Stimulated activated CD8-positive, alpha-beta memory T cell treated with anti-CD3 and anti-CD28 coated beads, Interleukin-7, amount 100 ng/mL, for 1 hour (primary cell): Measurements from ENCODE around the gene LSM7.

Source experiments
- DNase-seq, 2 donors: peaks; one replicate each; pipeline ENCODE4 v3.0.0-alpha.2; 2020; ENCODE audit warnings: low read depth in 2 of 2

Gene LSM7

DNA sequence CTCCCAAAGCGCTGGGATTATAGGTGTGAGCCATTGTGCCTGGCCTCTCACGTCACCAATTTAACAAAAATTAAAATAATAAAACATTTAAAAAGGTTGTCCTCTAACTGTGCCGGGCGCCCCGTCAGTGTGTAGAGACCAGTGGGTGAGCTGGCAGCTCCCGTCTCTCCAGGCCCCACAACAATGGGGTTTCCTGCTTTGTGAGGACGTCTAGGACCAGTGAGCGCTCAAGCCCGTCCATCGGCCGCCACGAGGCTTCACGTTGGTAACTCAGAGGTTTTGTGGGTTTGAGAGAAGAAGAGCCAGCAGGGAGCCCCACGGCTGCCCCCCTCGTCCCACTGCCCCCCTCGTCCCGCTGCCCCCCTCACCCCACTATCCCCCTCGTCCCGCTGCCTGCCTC, 4.7 kb downstream of the LSM7 start:
- DNase-seq: no peak

DNA sequence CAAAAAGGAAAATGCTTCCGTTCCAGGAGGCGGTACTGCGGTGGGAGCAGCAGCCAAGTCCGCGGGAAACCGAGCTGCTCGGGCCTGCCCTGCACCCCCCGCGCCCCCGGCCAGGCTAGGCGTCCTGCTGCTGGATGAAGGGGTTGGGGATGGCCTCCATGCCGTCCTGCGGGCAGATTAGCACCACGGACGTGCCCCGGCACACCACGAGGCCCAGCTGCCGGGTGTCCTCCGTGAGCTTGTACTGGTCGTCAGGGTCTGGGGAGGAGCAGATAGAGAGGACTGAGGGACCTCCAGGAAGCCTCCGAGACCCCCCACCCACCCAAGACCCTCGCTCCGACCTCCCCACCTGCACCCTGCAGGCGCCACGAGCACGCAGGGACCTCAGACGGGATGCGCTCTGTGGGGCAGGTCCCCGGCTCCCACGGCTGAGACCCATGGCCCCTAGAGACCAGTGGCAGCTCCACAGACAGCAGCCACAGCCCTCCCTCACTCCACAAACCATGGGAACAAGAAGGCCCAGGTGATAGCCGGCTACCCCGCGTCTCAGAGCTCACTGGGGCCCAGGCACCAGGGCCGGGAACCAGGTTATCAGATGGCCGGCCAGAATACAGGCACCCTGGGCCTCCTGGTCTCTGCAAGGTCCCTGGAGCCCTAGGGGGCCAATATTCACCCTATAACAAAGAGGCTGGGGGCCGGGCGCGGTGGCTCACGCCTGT, 6.7 kb downstream of the LSM7 start:
- DNase-seq: no peak

- no peak for DNase-seq
Measured at GRCh38 chr19:2320939-2321338, 7.4 kb downstream of the LSM7 start.

- DNase-seq: no peak
Measured at GRCh38 chr19:2320049-2320448, 8.3 kb downstream of the LSM7 start.

DNA sequence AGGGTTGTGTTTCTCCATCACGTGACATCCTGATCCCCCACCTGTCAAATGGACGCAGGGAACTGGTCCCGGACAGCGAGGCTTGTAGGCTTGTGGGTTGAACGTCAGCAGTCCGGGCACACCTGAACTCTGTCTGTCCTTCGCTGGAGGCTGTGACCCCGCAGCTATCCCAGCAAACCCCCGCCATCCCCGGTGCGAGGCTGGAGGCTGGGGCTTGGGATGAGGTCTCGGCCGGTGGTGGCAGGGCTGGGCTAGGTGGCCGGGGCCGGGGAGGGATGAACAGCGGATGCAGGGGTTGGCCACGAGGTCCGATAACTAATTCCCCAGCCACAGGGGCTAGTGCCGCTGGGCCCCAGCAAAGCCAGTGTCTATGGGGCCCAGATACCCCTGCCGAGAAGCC, 8.8 kb downstream of the LSM7 start:
- no peak for DNase-seq

DNA sequence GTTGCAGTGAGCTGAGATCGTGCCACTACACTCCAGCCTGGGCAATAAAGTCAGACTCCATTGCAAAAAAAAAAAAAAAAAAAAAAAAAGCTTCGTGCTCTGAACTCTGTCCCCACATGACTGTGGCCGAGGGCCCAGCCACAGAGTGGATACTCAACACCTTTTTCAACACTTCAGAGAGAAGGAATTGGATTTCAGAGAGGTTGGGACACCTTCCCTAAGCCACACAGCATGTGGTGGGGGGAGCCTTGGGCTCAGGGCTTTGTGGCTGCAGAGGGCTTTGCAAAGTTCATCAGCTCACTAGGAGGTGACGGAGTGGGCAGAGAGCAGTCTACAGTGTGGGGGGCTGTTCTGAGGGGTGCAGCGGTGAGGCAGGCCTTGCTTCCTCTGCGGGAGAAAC, 9.5 kb downstream of the LSM7 start:
- no peak for DNase-seq

DNA sequence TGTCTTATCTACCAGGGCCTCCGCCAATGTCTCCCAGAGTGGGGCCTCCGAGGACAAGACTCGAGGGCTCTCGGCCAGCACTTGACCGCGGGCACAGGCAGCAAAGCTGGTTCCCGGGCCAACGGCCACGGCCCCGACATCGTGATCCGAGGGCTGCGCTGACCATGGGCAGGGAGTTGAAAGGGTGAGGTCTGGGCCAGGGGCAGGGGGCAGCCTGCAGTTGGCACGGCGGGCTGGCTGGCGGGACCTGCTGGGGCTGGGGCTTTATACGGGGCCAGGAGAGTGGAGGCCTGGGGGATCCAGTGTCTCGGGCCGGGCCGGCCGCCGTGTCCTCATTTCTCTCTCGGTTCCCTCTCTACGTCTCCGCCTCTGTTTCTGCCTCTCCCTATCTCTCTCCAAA, 10.6 kb downstream of the LSM7 start:
- no peak for DNase-seq

DNA sequence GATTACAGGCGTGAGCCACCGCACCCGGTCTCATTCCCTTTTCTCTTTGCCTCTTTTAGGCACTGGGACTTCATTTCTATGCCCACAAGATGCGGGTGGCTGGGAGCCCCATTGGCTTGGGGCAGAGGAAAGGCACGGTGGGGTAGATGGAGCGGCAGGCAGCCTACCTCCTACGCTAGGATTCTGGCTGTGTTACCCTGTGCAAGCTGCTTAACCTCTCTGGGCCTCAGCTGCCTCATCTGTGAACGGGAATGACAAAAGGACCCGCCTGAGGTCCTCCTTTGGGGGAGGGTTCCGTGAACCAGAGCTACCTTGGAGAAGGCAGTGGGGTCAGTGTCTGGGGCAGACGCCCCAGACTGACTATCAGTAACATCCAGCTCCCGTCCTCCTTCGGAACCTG, 11.1 kb downstream of the LSM7 start:
- no peak for DNase-seq

- no peak for DNase-seq
Measured at GRCh38 chr19:2315818-2316353, 12.5 kb downstream of the LSM7 start.

DNA sequence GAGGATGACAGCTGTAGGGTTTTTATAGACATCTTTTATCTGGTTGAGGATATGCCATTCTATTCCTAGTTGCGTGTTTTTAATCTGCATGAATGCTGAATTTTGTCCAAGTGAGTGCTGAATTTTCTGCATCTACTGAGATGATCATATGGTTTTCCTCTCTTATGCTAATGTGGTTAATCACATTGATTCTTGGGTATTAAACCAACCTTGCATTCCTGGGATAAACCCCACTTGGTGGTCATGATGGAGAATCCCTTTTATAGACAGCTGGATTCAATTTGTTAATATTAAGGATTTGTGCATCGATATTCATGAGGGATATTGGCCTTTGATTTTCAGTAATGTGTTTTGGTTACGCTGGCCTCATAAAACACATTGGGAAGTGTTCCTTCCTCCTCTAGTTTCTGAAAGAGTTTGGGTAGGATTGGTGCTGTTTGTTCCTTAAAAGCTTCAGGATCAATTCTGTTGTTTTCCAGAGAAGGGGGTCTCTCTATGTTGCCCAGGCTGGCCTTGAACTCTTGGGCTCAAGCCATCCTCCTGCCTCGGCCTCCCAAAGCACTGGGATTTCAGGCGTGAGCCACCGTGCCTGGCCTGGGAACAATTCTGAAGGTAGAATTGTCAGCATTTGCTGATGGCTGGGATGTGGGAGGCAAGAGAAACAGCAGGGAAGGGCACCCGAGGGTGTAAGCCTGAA, 13.1 kb downstream of the LSM7 start:
- DNase-seq: no peak

GRCh38 chr19:2312820-2313501, 15.4 kb downstream of the LSM7 start:
- DNase-seq: no peak

- DNase-seq: no peak
Measured at GRCh38 chr19:2311093-2311492, 17.3 kb downstream of the LSM7 start.

- DNase-seq: no peak
Measured at GRCh38 chr19:2309734-2310362, 18.5 kb downstream of the LSM7 start.

DNA sequence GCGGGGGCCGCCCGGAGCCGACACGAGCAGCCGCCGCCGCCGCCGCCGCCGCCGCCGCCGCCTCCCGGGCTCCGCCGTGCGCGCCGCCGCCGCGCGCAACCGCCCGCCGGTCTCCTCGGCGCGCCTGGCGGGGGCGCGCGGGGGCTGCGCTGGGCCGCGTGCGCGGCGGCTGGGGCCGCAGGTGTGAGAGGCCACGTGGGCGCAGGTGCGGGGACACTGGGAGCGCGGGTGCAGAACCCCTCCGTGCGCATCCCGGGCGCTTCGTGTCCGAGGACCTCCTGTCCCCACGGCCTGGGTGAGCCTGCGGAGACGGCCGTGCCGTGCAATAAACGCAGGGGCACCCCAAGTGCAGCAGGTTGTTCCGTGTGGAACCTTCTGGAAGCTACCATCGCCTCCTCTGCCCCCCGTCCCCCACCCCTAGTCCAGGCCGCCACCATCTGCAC, 20.3 kb downstream of the LSM7 start, which contains the start of gene LINGO3:
TSS of gene LINGO3 (minus strand) at position 41 of the 443 bp plus-strand sequence. CDS start 16,378 bp downstream, outside the sequence.
- no peak for DNase-seq

DNA sequence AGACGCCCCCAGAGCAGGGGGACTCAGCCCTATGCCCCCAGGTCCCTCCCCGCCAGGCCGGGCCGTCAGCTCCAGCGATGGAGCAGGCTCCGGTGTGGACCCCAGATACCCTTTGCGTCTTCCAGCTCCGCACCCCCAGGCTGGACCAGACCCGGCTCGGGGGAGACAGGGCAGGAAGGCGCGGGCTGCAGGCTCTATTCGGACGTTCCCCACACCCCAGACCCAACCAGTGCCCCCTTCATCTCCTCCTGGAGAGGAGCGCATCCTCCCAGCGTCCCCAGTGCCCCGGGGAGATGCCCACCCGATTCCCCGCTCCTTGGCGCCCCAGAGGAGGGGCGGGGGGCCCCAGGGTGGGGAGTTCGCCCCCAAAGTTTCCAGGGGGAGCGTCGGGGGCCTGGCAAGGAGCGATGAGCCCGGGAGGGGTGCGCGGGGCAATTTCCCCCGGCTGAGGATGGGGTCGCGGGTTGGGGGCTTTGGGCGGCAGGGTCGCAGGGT, 20.8 kb downstream of the LSM7 start:
- DNase-seq: no peak

DNA sequence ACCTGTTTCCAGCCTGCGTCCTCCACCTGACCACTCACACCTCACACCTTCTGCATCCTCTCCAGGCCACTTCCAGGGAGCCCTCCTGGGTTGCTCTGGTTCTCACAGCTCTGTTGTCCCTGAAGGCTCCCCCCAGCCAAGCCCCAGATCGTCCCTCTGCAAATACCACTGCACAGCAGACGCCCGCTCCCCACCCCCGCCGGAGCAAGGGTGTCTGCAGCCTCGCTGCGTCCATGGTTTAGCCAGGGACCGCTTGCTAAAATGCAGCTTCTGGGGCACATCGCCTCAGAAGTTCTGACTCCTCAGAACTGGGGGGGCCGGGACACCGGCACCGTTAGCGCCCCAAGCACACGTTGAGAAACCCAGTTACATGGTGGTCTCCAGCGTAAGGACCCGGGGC, 21.4 kb downstream of the LSM7 start:
- no peak for DNase-seq

DNA sequence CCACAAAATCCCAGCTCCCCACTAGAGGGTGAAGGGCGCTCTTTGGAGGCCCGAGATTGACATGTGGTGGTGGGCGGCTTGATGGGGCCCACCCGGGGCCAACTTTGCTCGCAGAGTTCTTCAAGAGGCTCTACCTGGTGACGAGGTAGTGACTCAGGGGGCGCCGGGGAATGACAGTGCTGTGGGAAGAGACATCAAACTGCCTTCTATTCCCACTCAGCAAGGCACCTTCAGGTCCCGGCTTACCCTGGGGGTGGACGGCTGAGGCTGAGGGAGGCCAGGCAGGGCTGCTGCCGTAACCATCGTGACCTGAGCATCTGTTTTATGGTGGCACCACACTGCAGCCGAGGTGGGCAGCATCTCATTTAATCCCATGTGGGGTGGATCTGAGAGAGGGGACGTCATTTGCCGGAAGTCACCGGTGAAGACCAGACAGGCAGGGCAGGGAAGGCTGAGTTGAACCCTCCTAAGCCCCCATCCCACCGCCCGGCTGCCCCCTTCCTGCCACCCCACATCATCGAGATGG, 22.0 kb downstream of the LSM7 start:
- DNase-seq: no peak

GRCh38 chr19:2305452-2306280, 22.7 kb downstream of the LSM7 start:
- no peak for DNase-seq

- no peak for DNase-seq
Measured at GRCh38 chr19:2303211-2303798, 25.1 kb downstream of the LSM7 start.
